NT2/D1 (cell line): Measurements from ENCODE around the gene LNP1.

Source experiments
- DNase-seq: peaks from one replicate; pipeline ENCODE4 v3.0.0-alpha.2; 2011; ENCODE audit warnings: low read depth, low spot score
- H3K27me3 ChIP-seq: 2 replicates; pipeline ENCODE4 v1.6.0; 2011; ENCODE audit warnings: mild to moderate bottlenecking; ENCODE audit not compliant: insufficient read length, insufficient read depth
- H3K36me3 ChIP-seq: 2 replicates; pipeline ENCODE4 v1.6.1; 2011; ENCODE audit warnings: mild to moderate bottlenecking, low read length, mixed read lengths; ENCODE audit not compliant: insufficient read depth, insufficient read length
- H3K4me1 ChIP-seq: 2 replicates; pipeline ENCODE4 v1.5.1; 2011; ENCODE audit not compliant: insufficient read depth, insufficient read length
- H3K4me3 ChIP-seq: 2 replicates; pipeline ENCODE4 v1.5.1; 2011; ENCODE audit warnings: low read depth; ENCODE audit not compliant: insufficient read length
- H3K9ac ChIP-seq: 2 replicates; pipeline ENCODE4 v1.6.0; 2011; ENCODE audit warnings: low read depth; ENCODE audit not compliant: insufficient read length
- H3K9me3 ChIP-seq: 2 replicates; pipeline ENCODE4 v1.5.1; 2011; ENCODE audit warnings: mild to moderate bottlenecking, low read length; ENCODE audit not compliant: insufficient read depth
- SUZ12 ChIP-seq: IDR thresholded peaks from 2 replicates; pipeline ENCODE4 v1.6.1; 2011; ENCODE audit not compliant: insufficient read length, insufficient read depth; ENCODE audit errors: extremely low read depth
- YY1 ChIP-seq: IDR thresholded peaks from 2 replicates; pipeline ENCODE4 v1.6.1; 2011; ENCODE audit not compliant: insufficient read length, insufficient read depth
- ZNF274 ChIP-seq: IDR thresholded peaks from 2 replicates; pipeline ENCODE4 v1.6.1; 2011; ENCODE audit warnings: mild to moderate bottlenecking, low read depth, low read length

The LNP1 gene

GRCh38 chr3:100480081-100480480, 78.7 kb downstream of the LNP1 start:
- H3K4me1 ChIP-seq: peaks cover 3% of the 10 kb centered on the region
- no peaks in the 10 kb centered on the region for H3K36me3 ChIP-seq
- no peak for DNase-seq
- no peaks in the 10 kb centered on the region for H3K27me3 ChIP-seq
- TF ChIP-seq SUZ12 (no peak), ZNF274 (no peak), YY1 (no peak)
- no peak overlapping the region for H3K9ac ChIP-seq
- no peak overlapping the region for H3K4me3 ChIP-seq
- H3K9me3 ChIP-seq: no peaks in the 10 kb centered on the region; the same call in 1 of the 2 replicates

GRCh38 chr3:100482176-100482575, 80.8 kb downstream of the LNP1 start:
- DNase-seq: no peak
- Histone ChIP-seq H3K36me3 (no peaks in the 10 kb centered on the region), H3K9me3 (no peaks in the 10 kb centered on the region; the same call in 1 of the 2 replicates), H3K4me3 (no peak overlapping the region), H3K9ac (no peak overlapping the region), H3K4me1 (peaks cover 3% of the 10 kb centered on the region), H3K27me3 (no peaks in the 10 kb centered on the region)
- TF ChIP-seq ZNF274 (no peak), YY1 (no peak), SUZ12 (no peak)

GRCh38 chr3:100483529-100483928, 82.2 kb downstream of the LNP1 start:
- Histone ChIP-seq H3K9me3 (no peaks in the 10 kb centered on the region; the same call in 1 of the 2 replicates), H3K9ac (no peak overlapping the region), H3K4me1 (peaks cover 3% of the 10 kb centered on the region), H3K36me3 (no peaks in the 10 kb centered on the region), H3K27me3 (no peaks in the 10 kb centered on the region), H3K4me3 (no peak overlapping the region)
- no peak for TF ChIP-seq SUZ12
- TF ChIP-seq YY1: no peak
- TF ChIP-seq ZNF274: no peak
- DNase-seq: no peak

GRCh38 chr3:100486808-100487207, 85.5 kb downstream of the LNP1 start:
- TF ChIP-seq ZNF274 (no peak), SUZ12 (no peak), YY1 (no peak)
- Histone ChIP-seq H3K4me1 (no peaks in the 10 kb centered on the region), H3K4me3 (no peak overlapping the region), H3K9ac (no peak overlapping the region), H3K9me3 (no peaks in the 10 kb centered on the region), H3K27me3 (no peaks in the 10 kb centered on the region), H3K36me3 (no peaks in the 10 kb centered on the region)
- DNase-seq: no peak

- H3K27me3 ChIP-seq: no peaks in the 10 kb centered on the region
- H3K9ac ChIP-seq: no peak overlapping the region
- DNase-seq: no peak
- H3K9me3 ChIP-seq: no peaks in the 10 kb centered on the region
- H3K36me3 ChIP-seq: no peaks in the 10 kb centered on the region
- TF ChIP-seq YY1: no peak
- TF ChIP-seq ZNF274: no peak
- TF ChIP-seq SUZ12: no peak
- no peak overlapping the region for H3K4me3 ChIP-seq
- H3K4me1 ChIP-seq: no peaks in the 10 kb centered on the region
These were observed 87.8 kb downstream of the LNP1 start for GRCh38 chr3:100489118-100489517.

- Histone ChIP-seq H3K9ac (peak within 1 kb of the TSS; percentile 77), H3K4me1 (no peaks in the 10 kb centered on the region), H3K9me3 (no peaks in the 10 kb centered on the region), H3K27me3 (no peaks in the 10 kb centered on the region), H3K36me3 (no peaks in the 10 kb centered on the region), H3K4me3 (peak within 1 kb of the TSS; percentile 52)
- DNase-seq: peak; percentile 91
- TF ChIP-seq YY1 (no peak), ZNF274 (no peak), SUZ12 (no peak)
These were observed 91.0 kb downstream of the LNP1 start, which contains the start of gene TMEM45A for GRCh38 chr3:100492059-100493006. Gene TMEM45A (plus strand): TSS chr3:100492619. CDS start chr3:100555212, 62,593 bp downstream.

GRCh38 chr3:100496711-100497261, 95.4 kb downstream of the LNP1 start:
- Histone ChIP-seq H3K27me3 (no peaks in the 10 kb centered on the region), H3K9ac (no peak overlapping the region), H3K9me3 (no peaks in the 10 kb centered on the region), H3K4me3 (no peak overlapping the region), H3K36me3 (no peaks in the 10 kb centered on the region), H3K4me1 (no peaks in the 10 kb centered on the region)
- DNase-seq: no peak
- TF ChIP-seq SUZ12: no peak
- no peak for TF ChIP-seq ZNF274
- no peak for TF ChIP-seq YY1
